Measurements from ENCODE around the gene NT5C2. TPM values are rescaled to one million over a fixed set of nuclear protein-coding genes. Genes with fewer than 3 reads are reported as not detected.

The NT5C2 gene
- total RNA-seq, 1 experiment from 2014 or later: 91.2 TPM

GRCh38 chr10:103058034-103058433 is 135.0 kb downstream of the NT5C2 start:
- intact Hi-C loops (cut with micrococcal nuclease; ENCODE audit: unreplicated experiment): no loop called here
- ChIA-PET POLR2A (no interaction called here), CTCF (no interaction called here)
- Histone ChIP-seq H3K9me3 (no peaks in the 10 kb centered on the region), H3K4me3 (ENCODE audit: low read depth, low read length) (no peak overlapping the region), H3K36me3 (ENCODE audit: control insufficient read depth, insufficient read depth, low read length) (no peaks in the 10 kb centered on the region), H3K4me1 (peaks cover 7% of the 10 kb centered on the region; the same call in 1 of the 2 replicates), H3K27me3 (replicated peaks; ENCODE audit: control insufficient read depth, insufficient read depth, low read length) (no peaks in the 10 kb centered on the region)
- no peak for DNase-seq
- no peak for TF ChIP-seq CTCF (IDR thresholded peaks at IDR 0.05; ENCODE audit: insufficient read depth in 1 of 2, low read depth in 1 of 2, low read length in 1 of 2, severe bottlenecking in 1 of 2, unreplicated experiment in 1 of 2)
- Mint-ChIP-seq H3K36me3 (ENCODE audit: insufficient read depth, unreplicated experiment) (no peaks in the 10 kb centered on the region), H3K27ac (ENCODE audit: unreplicated experiment) (no peak overlapping the region), H3K9me3 (ENCODE audit: unreplicated experiment) (no peaks in the 10 kb centered on the region), H3K4me3 (ENCODE audit: unreplicated experiment) (no peak overlapping the region), H3K27me3 (ENCODE audit: insufficient read depth, unreplicated experiment) (no peaks in the 10 kb centered on the region), H3K4me1 (ENCODE audit: low read depth, unreplicated experiment) (peaks cover 10% of the 10 kb centered on the region)
- no TSS peak for BruUV-seq (replicated peaks)

- no peaks in the 10 kb centered on the region for H3K9me3 ChIP-seq
- no peak overlapping the region for H3K4me3 ChIP-seq (ENCODE audit: low read depth, low read length)
- H3K4me1 ChIP-seq: peaks cover 7% of the 10 kb centered on the region; the same call in 1 of the 2 replicates
- ChIA-PET CTCF (no interaction called here), POLR2A (no interaction called here)
- Mint-ChIP-seq H3K4me1 (ENCODE audit: low read depth, unreplicated experiment) (peaks cover 10% of the 10 kb centered on the region), H3K27me3 (ENCODE audit: insufficient read depth, unreplicated experiment) (no peaks in the 10 kb centered on the region), H3K4me3 (ENCODE audit: unreplicated experiment) (no peak overlapping the region), H3K9me3 (ENCODE audit: unreplicated experiment) (no peaks in the 10 kb centered on the region), H3K36me3 (ENCODE audit: insufficient read depth, unreplicated experiment) (no peaks in the 10 kb centered on the region), H3K27ac (ENCODE audit: unreplicated experiment) (no peak overlapping the region)
- no TSS peak for BruUV-seq (replicated peaks)
- H3K36me3 ChIP-seq (ENCODE audit: control insufficient read depth, insufficient read depth, low read length): no peaks in the 10 kb centered on the region
- DNase-seq: no peak
- H3K27me3 ChIP-seq (replicated peaks; ENCODE audit: control insufficient read depth, insufficient read depth, low read length): no peaks in the 10 kb centered on the region
- intact Hi-C loops (cut with micrococcal nuclease; ENCODE audit: unreplicated experiment): no loop called here
- no peak for TF ChIP-seq CTCF (IDR thresholded peaks at IDR 0.05; ENCODE audit: insufficient read depth in 1 of 2, low read depth in 1 of 2, low read length in 1 of 2, severe bottlenecking in 1 of 2, unreplicated experiment in 1 of 2)
Measured at GRCh38 chr10:103055105-103055504, 138.0 kb downstream of the NT5C2 start.

DNA sequence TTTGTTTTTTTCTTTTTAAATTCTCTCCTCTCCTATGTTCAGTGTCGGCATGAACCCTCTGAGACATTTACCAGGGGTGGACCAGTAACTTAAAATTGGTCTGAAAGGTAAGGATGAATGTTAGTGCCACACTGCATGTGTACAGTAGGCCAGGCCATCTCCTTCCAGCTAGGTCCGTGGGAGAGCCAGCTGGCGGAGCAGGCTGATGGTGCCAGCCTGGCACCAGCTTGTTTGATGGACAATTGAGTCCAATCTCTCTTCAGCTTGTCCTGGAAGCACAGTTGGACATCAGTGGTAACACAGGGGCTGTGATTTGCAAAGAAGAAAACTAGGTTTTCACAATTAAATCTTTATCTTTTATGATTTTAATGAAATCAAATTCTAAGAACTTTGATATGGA is 138.5 kb downstream of the NT5C2 start:
- POLR2A ChIA-PET: no interaction called here
- no peak overlapping the region for H3K4me3 ChIP-seq (ENCODE audit: low read depth, low read length)
- BruUV-seq (replicated peaks): no TSS peak
- peaks cover 7% of the 10 kb centered on the region; the same call in 1 of the 2 replicates for H3K4me1 ChIP-seq
- Mint-ChIP-seq H3K36me3 (ENCODE audit: insufficient read depth, unreplicated experiment) (no peaks in the 10 kb centered on the region), H3K4me3 (ENCODE audit: unreplicated experiment) (no peak overlapping the region), H3K27me3 (ENCODE audit: insufficient read depth, unreplicated experiment) (no peaks in the 10 kb centered on the region), H3K4me1 (ENCODE audit: low read depth, unreplicated experiment) (peaks cover 10% of the 10 kb centered on the region), H3K27ac (ENCODE audit: unreplicated experiment) (no peak overlapping the region), H3K9me3 (ENCODE audit: unreplicated experiment) (no peaks in the 10 kb centered on the region)
- CTCF ChIA-PET: no interaction called here
- intact Hi-C loops (cut with micrococcal nuclease; ENCODE audit: unreplicated experiment): loop anchor here (1.0 kb wide), 1 partner anchor 137 kb away; no protein-coding TSS in a partner anchor
- H3K36me3 ChIP-seq (ENCODE audit: control insufficient read depth, insufficient read depth, low read length): no peaks in the 10 kb centered on the region
- H3K27me3 ChIP-seq (replicated peaks; ENCODE audit: control insufficient read depth, insufficient read depth, low read length): no peaks in the 10 kb centered on the region
- no peak for TF ChIP-seq CTCF (IDR thresholded peaks at IDR 0.05; ENCODE audit: insufficient read depth in 1 of 2, low read depth in 1 of 2, low read length in 1 of 2, severe bottlenecking in 1 of 2, unreplicated experiment in 1 of 2)
- no peaks in the 10 kb centered on the region for H3K9me3 ChIP-seq
- DNase-seq: no peak

All from Caco-2 (cell line).